ENCODE results near the gene SHANK3.

SHANK3 gene

DNA sequence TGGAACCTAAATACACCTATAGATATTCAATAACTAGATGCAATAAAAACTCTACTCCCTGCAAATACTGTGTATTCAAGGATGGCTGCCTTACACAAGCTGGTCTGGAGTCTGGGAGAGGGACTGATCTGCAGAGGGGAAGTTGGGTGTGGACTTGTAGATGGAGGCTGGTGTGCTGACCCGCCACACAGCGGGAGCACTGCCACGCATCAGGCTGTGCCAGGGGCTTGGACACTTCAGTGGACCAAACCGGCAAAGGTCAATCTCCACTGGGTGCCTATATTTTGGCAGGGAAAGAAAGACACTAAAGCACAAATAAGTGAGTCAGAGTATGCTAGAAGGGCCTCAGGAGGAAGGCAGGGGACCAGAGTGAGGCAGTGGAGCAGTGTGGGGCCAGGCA is 2.1 kb upstream of the SHANK3 start:
- Histone ChIP-seq H3K4me3 (ENCODE audit: insufficient read depth, low read length, poor library complexity, severe bottlenecking) (no peak overlapping the region), H3K79me2 (ENCODE audit: insufficient read depth, low read length) (no peaks in the 10 kb centered on the region), H3K36me3 (ENCODE audit: low read length) (no peaks in the 10 kb centered on the region), H3F3A (ENCODE audit: insufficient read depth) (no peaks in the 10 kb centered on the region), H3K4me2 (ENCODE audit: low read depth, low read length, poor library complexity, severe bottlenecking) (no peak overlapping the region), H3K27ac (ENCODE audit: low read depth, low read length) (no peak overlapping the region), H3K9ac (ENCODE audit: low read length) (no peak overlapping the region), H2AFZ (ENCODE audit: low read depth, low read length, severe bottlenecking) (no peak overlapping the region), H4K20me1 (ENCODE audit: low read depth, low read length) (no peaks in the 10 kb centered on the region), H3K9me3 (ENCODE audit: insufficient read depth, low read length) (no peaks in the 10 kb centered on the region), H3K27me3 (ENCODE audit: low read length) (no peaks in the 10 kb centered on the region; the same call in 1 of the 2 replicates), H3K9me2 (replicated peaks; ENCODE audit: insufficient read depth, low read length) (no peaks in the 10 kb centered on the region)
- TF ChIP-seq EZH2phosphoT487 (conservative IDR thresholded peaks at IDR 0.05; ENCODE audit: low read length) (no peak), CTCF (IDR thresholded peaks at IDR 0.05; ENCODE audit: insufficient read depth, low read length, poor library complexity, severe bottlenecking) (no peak)

GRCh38 chr22:50670914-50671538 is 1.6 kb upstream of the SHANK3 start:
- H4K20me1 ChIP-seq (ENCODE audit: low read depth, low read length) = no peaks in the 10 kb centered on the region
- H2AFZ ChIP-seq (ENCODE audit: low read depth, low read length, severe bottlenecking) = no peak overlapping the region
- TF ChIP-seq CTCF (IDR thresholded peaks at IDR 0.05; ENCODE audit: insufficient read depth, low read length, poor library complexity, severe bottlenecking) (no peak), EZH2phosphoT487 (conservative IDR thresholded peaks at IDR 0.05; ENCODE audit: low read length) (no peak)
- no peak overlapping the region for H3K4me3 ChIP-seq (ENCODE audit: insufficient read depth, low read length, poor library complexity, severe bottlenecking)
- no peak overlapping the region for H3K27ac ChIP-seq (ENCODE audit: low read depth, low read length)
- no peaks in the 10 kb centered on the region for H3K9me3 ChIP-seq (ENCODE audit: insufficient read depth, low read length)
- H3K79me2 ChIP-seq (ENCODE audit: insufficient read depth, low read length) = no peaks in the 10 kb centered on the region
- H3K27me3 ChIP-seq (ENCODE audit: low read length) = no peaks in the 10 kb centered on the region; the same call in 1 of the 2 replicates
- H3K36me3 ChIP-seq (ENCODE audit: low read length) = no peaks in the 10 kb centered on the region
- no peaks in the 10 kb centered on the region for H3F3A ChIP-seq (ENCODE audit: insufficient read depth)
- no peak overlapping the region for H3K9ac ChIP-seq (ENCODE audit: low read length)
- no peaks in the 10 kb centered on the region for H3K9me2 ChIP-seq (replicated peaks; ENCODE audit: insufficient read depth, low read length)
- no peak overlapping the region for H3K4me2 ChIP-seq (ENCODE audit: low read depth, low read length, poor library complexity, severe bottlenecking)

GRCh38 chr22:50671641-50672040 is 982 bp upstream of the SHANK3 start:
- TF ChIP-seq EZH2phosphoT487 (conservative IDR thresholded peaks at IDR 0.05; ENCODE audit: low read length) (no peak), CTCF (IDR thresholded peaks at IDR 0.05; ENCODE audit: insufficient read depth, low read length, poor library complexity, severe bottlenecking) (no peak)
- no peaks in the 10 kb centered on the region for H3K36me3 ChIP-seq (ENCODE audit: low read length)
- no peaks in the 10 kb centered on the region for H3K79me2 ChIP-seq (ENCODE audit: insufficient read depth, low read length)
- H3K9me2 ChIP-seq (replicated peaks; ENCODE audit: insufficient read depth, low read length) = no peaks in the 10 kb centered on the region
- H2AFZ ChIP-seq (ENCODE audit: low read depth, low read length, severe bottlenecking) = no peak overlapping the region
- no peaks in the 10 kb centered on the region for H4K20me1 ChIP-seq (ENCODE audit: low read depth, low read length)
- no peak overlapping the region for H3K4me3 ChIP-seq (ENCODE audit: insufficient read depth, low read length, poor library complexity, severe bottlenecking)
- no peaks in the 10 kb centered on the region for H3K9me3 ChIP-seq (ENCODE audit: insufficient read depth, low read length)
- no peak overlapping the region for H3K9ac ChIP-seq (ENCODE audit: low read length)
- no peaks in the 10 kb centered on the region; the same call in 1 of the 2 replicates for H3K27me3 ChIP-seq (ENCODE audit: low read length)
- H3K27ac ChIP-seq (ENCODE audit: low read depth, low read length) = no peak overlapping the region
- no peak overlapping the region for H3K4me2 ChIP-seq (ENCODE audit: low read depth, low read length, poor library complexity, severe bottlenecking)
- H3F3A ChIP-seq (ENCODE audit: insufficient read depth) = no peaks in the 10 kb centered on the region

Measured in SU-DHL-6 (cell line).